IMR-90 (cell line): ENCODE results near the gene POC1B. TPM values are rescaled to one million over a fixed set of nuclear protein-coding genes. Genes with fewer than 3 reads are reported as not detected.

Experiments
- ATAC-seq: fragments of 200-7000 bp; cut with Tn5 transposase; 2 replicates; pipeline ENCODE4 v1.9.1; 2020; ENCODE audit warnings: low read depth, mild to moderate bottlenecking, moderate library complexity
- BruUV-seq: library from RNA; stranded (reverse); fragments of 400-500 nt; replicated peaks from 2 replicates; lab custom pipeline; 2021; lab: Mats Ljungman, UMichigan
- CTCF ChIA-PET: fragments of 300-600 bp; formaldehyde crosslinking; extraction: SDS; loops from one replicate; lab custom pipeline; 2021; ENCODE audit warnings: antibody characterized with exemption; lab: Yijun Ruan, JAX
- POLR2A ChIA-PET: fragments of 300-600 bp; sonication (Branson Sonifier 250); formaldehyde crosslinking; loops from one replicate; lab custom pipeline; 2022; ENCODE audit warnings: antibody characterized with exemption; ENCODE audit not compliant: unreplicated experiment; lab: Charles Lee
- DNase-seq: peaks from one replicate; pipeline ENCODE4 v3.0.0; 2013
- H2AFZ ChIP-seq: replicated peaks from 2 replicates; pipeline ENCODE3; 2013; ENCODE audit warnings: low read length, mild to moderate bottlenecking; ENCODE audit not compliant: poor library complexity
- H2AK5ac ChIP-seq: 2 replicates; pipeline ENCODE4 v1.6.1; 2013; ENCODE audit warnings: low read depth, low read length, inconsistent platforms
- H2AK9ac ChIP-seq: replicated peaks from 2 replicates; pipeline ENCODE3; 2013; ENCODE audit warnings: mild to moderate bottlenecking, low read depth, low read length, moderate library complexity; ENCODE audit not compliant: poor library complexity
- H2BK120ac ChIP-seq: 2 replicates; pipeline ENCODE4 v1.6.1; 2013; ENCODE audit warnings: low read depth, low read length, inconsistent platforms
- H2BK15ac ChIP-seq: 3 replicates; pipeline ENCODE4 v1.6.1; 2013; ENCODE audit warnings: low read depth, low read length, inconsistent platforms
- H2BK20ac ChIP-seq: 2 replicates; pipeline ENCODE4 v1.6.1; 2013; ENCODE audit warnings: low read depth, mild to moderate bottlenecking, inconsistent platforms, low read length, moderate library complexity
- H2BK5ac ChIP-seq: 2 replicates; pipeline ENCODE4 v1.6.1; 2013; ENCODE audit warnings: mild to moderate bottlenecking, low read depth, low read length, inconsistent platforms; ENCODE audit not compliant: poor library complexity, severe bottlenecking
- H3K14ac ChIP-seq: replicated peaks from 2 replicates; pipeline ENCODE4 v1.6.1; 2013; ENCODE audit warnings: low read depth, low read length, inconsistent platforms
- H3K18ac ChIP-seq: 2 replicates; pipeline ENCODE4 v1.6.1; 2013; ENCODE audit warnings: low read depth, low read length, control low read depth
- H3K23ac ChIP-seq: 2 replicates; pipeline ENCODE4 v1.6.1; 2013; ENCODE audit warnings: low read depth, low read length, inconsistent platforms
- H3K27ac ChIP-seq: 2 replicates; pipeline ENCODE4 v1.5.1; 2013; ENCODE audit warnings: mild to moderate bottlenecking, control low read depth, low read length; ENCODE audit not compliant: insufficient read depth
- H3K27me3 ChIP-seq: 2 replicates; pipeline ENCODE4 v1.6.1; 2013; ENCODE audit warnings: low read length; ENCODE audit not compliant: control insufficient read depth, insufficient read depth
- H3K36me3 ChIP-seq: 2 replicates; pipeline ENCODE4 v1.6.1; 2013; ENCODE audit warnings: low read length, mixed read lengths; ENCODE audit not compliant: control insufficient read depth, insufficient read depth
- H3K4ac ChIP-seq: 2 replicates; pipeline ENCODE4 v1.6.1; 2013; ENCODE audit warnings: low read depth, low read length, inconsistent platforms
- H3K4me1 ChIP-seq: 2 replicates; pipeline ENCODE4 v1.6.1; 2013; ENCODE audit warnings: low read length, mixed read lengths; ENCODE audit not compliant: control insufficient read depth, insufficient read depth
- H3K4me2 ChIP-seq: 2 replicates; pipeline ENCODE4 v1.6.1; 2013; ENCODE audit warnings: low read depth, mild to moderate bottlenecking, control low read depth, low read length, moderate library complexity
- H3K4me3 ChIP-seq: 2 replicates; pipeline ENCODE4 v1.5.1; 2013; ENCODE audit warnings: low read depth, mild to moderate bottlenecking, control low read depth, low read length, moderate library complexity; ENCODE audit not compliant: insufficient read depth
- H3K56ac ChIP-seq: 2 replicates; pipeline ENCODE4 v1.6.1; 2013; ENCODE audit warnings: low read length, inconsistent platforms; ENCODE audit not compliant: insufficient read depth; ENCODE audit errors: extremely low read depth
- H3K79me1 ChIP-seq, 2 experiments: 2 replicates each; pipeline ENCODE4 v1.6.1; 2013; ENCODE audit warnings: low read length in 2 of 2, inconsistent platforms in 1 of 2, low read depth in 1 of 2
- H3K9ac ChIP-seq: 2 replicates; pipeline ENCODE4 v1.6.1; 2013; ENCODE audit warnings: low read depth, low read length, control low read depth
- H3K9me1 ChIP-seq: 2 replicates; pipeline ENCODE4 v1.6.1; 2013; ENCODE audit warnings: low read length, inconsistent platforms; ENCODE audit not compliant: insufficient read depth
- H3K9me3 ChIP-seq: 2 replicates; pipeline ENCODE4 v1.6.1; 2013; ENCODE audit warnings: low read length; ENCODE audit not compliant: control insufficient read depth, insufficient read depth
- H4K20me1 ChIP-seq: 2 replicates; pipeline ENCODE4 v1.6.1; 2013; ENCODE audit warnings: low read length, inconsistent platforms; ENCODE audit not compliant: insufficient read depth
- H4K5ac ChIP-seq: 2 replicates; pipeline ENCODE4 v1.6.1; 2013; ENCODE audit warnings: mild to moderate bottlenecking, low read depth, low read length, control low read depth
- H4K8ac ChIP-seq, 2 experiments: 2 replicates each; pipeline ENCODE4 v1.6.1; 2013; ENCODE audit warnings: low read depth in 2 of 2, low read length in 2 of 2, control low read depth in 1 of 2, inconsistent platforms in 1 of 2
- H4K91ac ChIP-seq: 2 replicates; pipeline ENCODE4 v1.6.1; 2013; ENCODE audit warnings: low read depth, low read length, inconsistent platforms; ENCODE audit not compliant: insufficient read depth
- BHLHE40 ChIP-seq: fragments of 150-350 bp; IDR thresholded peaks from 2 replicates; pipeline ENCODE4 v1.6.1; 2016; ENCODE audit warnings: mild to moderate bottlenecking, low read depth, low read length
- CEBPB ChIP-seq: IDR thresholded peaks from 2 replicates; pipeline ENCODE4 v1.6.1; 2012; ENCODE audit warnings: low read depth, low read length, improper control_type of control experiment
- CHD1 ChIP-seq: IDR thresholded peaks from 2 replicates; pipeline ENCODE4 v1.6.1; 2012; ENCODE audit warnings: low read depth, low read length, improper control_type of control experiment
- CTCF ChIP-seq: conservative IDR thresholded peaks from 2 replicates; pipeline ENCODE4 v1.5.1; 2012; ENCODE audit warnings: mild to moderate bottlenecking, low read depth, low read length, improper control_type of control experiment
- FOS ChIP-seq: fragments of 150-350 bp; IDR thresholded peaks from 2 replicates; pipeline ENCODE4 v1.6.1; 2016; ENCODE audit warnings: low read depth, low read length
- MAFK ChIP-seq: IDR thresholded peaks from 2 replicates; pipeline ENCODE4 v1.6.1; 2012; ENCODE audit warnings: low read depth, low read length, improper control_type of control experiment
- MAZ ChIP-seq: IDR thresholded peaks from 2 replicates; pipeline ENCODE4 v1.6.1; 2012; ENCODE audit warnings: low read depth, mild to moderate bottlenecking, low read length, improper control_type of control experiment, moderate library complexity, borderline replicate concordance
- MXI1 ChIP-seq: IDR thresholded peaks from 2 replicates; pipeline ENCODE4 v1.6.1; 2012; ENCODE audit warnings: low read depth, mild to moderate bottlenecking, low read length, moderate library complexity, borderline replicate concordance
- NFE2L2 ChIP-seq: fragments of 150-350 bp; IDR thresholded peaks from 2 replicates; pipeline ENCODE4 v1.6.1; 2016; ENCODE audit warnings: low read depth, mild to moderate bottlenecking, low read length
- POLR2A ChIP-seq: IDR thresholded peaks from 2 replicates; pipeline ENCODE4 v1.6.1; 2012; ENCODE audit warnings: mild to moderate bottlenecking, low read depth, low read length
- RAD21 ChIP-seq: IDR thresholded peaks from 2 replicates; pipeline ENCODE4 v1.6.1; 2012; ENCODE audit warnings: low read length, improper control_type of control experiment
- RCOR1 ChIP-seq: IDR thresholded peaks from 2 replicates; pipeline ENCODE4 v1.6.1; 2012; ENCODE audit warnings: mild to moderate bottlenecking, low read length, improper control_type of control experiment; ENCODE audit not compliant: insufficient replicate concordance
- RFX5 ChIP-seq: IDR thresholded peaks from 2 replicates; pipeline ENCODE4 v1.8.0; 2012; ENCODE audit warnings: low read depth, mild to moderate bottlenecking, low read length, moderate library complexity
- SMC3 ChIP-seq: fragments of 150-350 bp; IDR thresholded peaks from 2 replicates; pipeline ENCODE4 v1.6.1; 2016; ENCODE audit warnings: low read depth, mild to moderate bottlenecking, antibody characterized with exemption, low read length, moderate library complexity
- USF2 ChIP-seq: fragments of 150-350 bp; IDR thresholded peaks from 2 replicates; pipeline ENCODE4 v1.6.1; 2017; ENCODE audit warnings: mild to moderate bottlenecking, antibody characterized with exemption, low read length, low read depth
- dilution Hi-C: fragments of 300-500 bp; cut with HindIII; formaldehyde crosslinking; loops from one replicate; pipeline ENCODE4 v1.14.3; 2018; ENCODE audit warnings: low sequenced_read_pairs; ENCODE audit not compliant: unreplicated experiment
- in situ Hi-C: fragments of 300-500 bp; cut with MboI; formaldehyde crosslinking; loops from 3 replicates; pipeline ENCODE4 v1.14.3; 2019; ENCODE audit warnings: low sequenced_read_pairs, inconsistent platforms, mixed read lengths
- intact Hi-C: fragments of 100-400 bp; cut with micrococcal nuclease; formaldehyde crosslinking; loops from 2 replicates; pipeline ENCODE4 v1.10.0; 2022
- polyA plus RNA-seq, 3 experiments: library from polyadenylated mRNA; depleted of rRNA; stranded (reverse); fragments of >200 nt; gene quantifications; 2 replicates each; pipeline ENCODE4 v1.2.3, GENCODE V29; 2012; ENCODE audit warnings: low replicate concordance in 1 of 3
- total RNA-seq: library from RNA; depleted of rRNA; stranded (reverse); fragments of >200 nt; gene quantifications from 2 replicates; pipeline ENCODE4 v1.2.3, GENCODE V29; 2012
- TF ChIP-seq, protein P1 (sequence below): fragments of 150-350 bp; IDR thresholded peaks from 2 replicates; pipeline ENCODE4 v1.6.1; 2016; ENCODE audit warnings: low read depth, mild to moderate bottlenecking, low read length, moderate library complexity, borderline replicate concordance

POC1B gene
- total and polyA plus RNA-seq, 2 of the 4 experiments (the other 2 are of a cell fraction) = 5.0 to 10.4 TPM

DNA sequence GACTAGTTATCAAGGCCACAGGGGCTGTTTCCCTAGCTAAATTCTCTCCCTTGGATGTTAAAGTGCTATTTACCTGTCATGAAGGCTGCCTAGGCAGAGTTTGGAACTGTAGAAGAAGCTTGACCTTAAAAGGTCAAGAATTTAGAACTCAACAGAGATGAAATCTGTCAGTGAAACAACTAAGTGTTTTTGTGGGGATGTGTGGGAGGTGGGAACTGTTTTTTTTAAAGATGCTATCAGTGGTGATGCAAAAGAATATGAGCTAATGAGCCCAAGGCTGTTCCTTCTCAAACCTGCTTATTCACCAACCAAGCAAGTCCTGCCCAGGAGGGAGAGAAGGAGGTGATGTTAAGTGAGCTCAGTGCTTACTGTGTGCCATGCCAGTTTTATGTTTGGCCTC, 40.8 kb upstream of the POC1B start:
- Histone ChIP-seq H2AK5ac (no peak overlapping the region), H3K27me3 (no peaks in the 10 kb centered on the region), H3K9me3 (no peaks in the 10 kb centered on the region), H2BK15ac (no peak overlapping the region), H3K4me2 (no peak overlapping the region), H3K27ac (no peak overlapping the region), H4K5ac (no peak overlapping the region), H4K91ac (no peak overlapping the region), H3K4ac (no peak overlapping the region), H3K36me3 (no peaks in the 10 kb centered on the region), H3K4me3 (no peak overlapping the region), H4K20me1 (no peaks in the 10 kb centered on the region), H3K79me1 (no peaks in the 10 kb centered on the region), H3K9me1 (no peaks in the 10 kb centered on the region), H2AFZ (no peak overlapping the region), H4K8ac (no peak overlapping the region), H2BK20ac (no peak overlapping the region), H3K4me1 (peaks cover 3% of the 10 kb centered on the region), H3K9ac (no peak overlapping the region), H3K23ac (no peak overlapping the region), H3K56ac (no peak overlapping the region), H2AK9ac (no peak overlapping the region), H2BK5ac (no peak overlapping the region), H2BK120ac (no peak overlapping the region), H3K18ac (no peak overlapping the region), H3K14ac (no peak overlapping the region)
- ATAC-seq (no peak), DNase-seq (peak; percentile 56)
- CTCF ChIA-PET = no interaction called here
- TF ChIP-seq RFX5 (no peak), USF2 (no peak), BHLHE40 (no peak), RCOR1 (no peak), MAZ (no peak), RAD21 (no peak), MXI1 (no peak), CEBPB (no peak), MAFK (no peak), SMC3 (no peak), FOS (no peak), CHD1 (no peak), NFE2L2 (no peak), CTCF (no peak), POLR2A (no peak)
- TF ChIP-seq, protein P1, sequence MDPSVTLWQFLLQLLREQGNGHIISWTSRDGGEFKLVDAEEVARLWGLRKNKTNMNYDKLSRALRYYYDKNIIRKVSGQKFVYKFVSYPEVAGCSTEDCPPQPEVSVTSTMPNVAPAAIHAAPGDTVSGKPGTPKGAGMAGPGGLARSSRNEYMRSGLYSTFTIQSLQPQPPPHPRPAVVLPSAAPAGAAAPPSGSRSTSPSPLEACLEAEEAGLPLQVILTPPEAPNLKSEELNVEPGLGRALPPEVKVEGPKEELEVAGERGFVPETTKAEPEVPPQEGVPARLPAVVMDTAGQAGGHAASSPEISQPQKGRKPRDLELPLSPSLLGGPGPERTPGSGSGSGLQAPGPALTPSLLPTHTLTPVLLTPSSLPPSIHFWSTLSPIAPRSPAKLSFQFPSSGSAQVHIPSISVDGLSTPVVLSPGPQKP = no peak
- intact Hi-C loops (no loop called here), in situ Hi-C loops (no loop called here), dilution Hi-C loops (no loop called here)
- POLR2A ChIA-PET = interaction anchor here (0.6 kb wide), 1 partner anchor 27 kb away, joined by 3 read pairs; no protein-coding TSS in a partner anchor
- BruUV-seq = no TSS peak
